Measurements from ENCODE around the gene S100B. TPM values are rescaled to one million over a fixed set of nuclear protein-coding genes. Genes with fewer than 3 reads are reported as not detected.

S100B gene
- total RNA-seq, 4 donors from 2014 or later: 260 to 1,153 (median 828) TPM

DNA sequence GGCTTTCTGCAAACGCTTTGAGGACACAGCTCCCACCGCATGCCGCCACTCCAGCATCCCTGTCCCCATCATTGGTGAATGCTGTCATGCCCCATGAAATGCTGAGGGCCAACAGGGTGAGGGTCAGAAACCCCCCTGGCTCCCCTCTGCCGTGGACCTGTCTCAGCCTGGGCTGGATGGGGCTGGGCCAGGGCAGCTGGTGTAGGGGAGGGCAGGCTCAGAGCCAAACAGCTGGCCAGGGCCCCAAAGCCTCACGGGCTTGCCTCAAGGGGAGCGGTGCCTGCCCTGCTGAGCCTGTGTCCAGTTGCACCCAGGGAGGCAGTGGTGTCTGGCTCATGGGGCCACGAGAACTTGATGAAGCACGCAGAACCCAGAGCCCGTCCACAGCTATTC lies 49.7 kb downstream of the S100B start:
- WGBS, 2 donors: 91 to 100% methylated on average over 3 to 7 of the region's 9 CpGs
- Histone ChIP-seq H3K4me3 (no peak overlapping the region), H3K36me3 (peaks cover 0 to 90% (median 13%) of the 10 kb centered on the region in 3 donors), H3K4me1 (no peaks in the 10 kb centered on the region), H3K27me3 (no peaks in the 10 kb centered on the region), H3K9me3 (no peaks in the 10 kb centered on the region), H3K27ac (no peak overlapping the region)
- no peak for DNase-seq (ENCODE audit: low spot score in 2 of 2)
- TF ChIP-seq, protein P1, sequence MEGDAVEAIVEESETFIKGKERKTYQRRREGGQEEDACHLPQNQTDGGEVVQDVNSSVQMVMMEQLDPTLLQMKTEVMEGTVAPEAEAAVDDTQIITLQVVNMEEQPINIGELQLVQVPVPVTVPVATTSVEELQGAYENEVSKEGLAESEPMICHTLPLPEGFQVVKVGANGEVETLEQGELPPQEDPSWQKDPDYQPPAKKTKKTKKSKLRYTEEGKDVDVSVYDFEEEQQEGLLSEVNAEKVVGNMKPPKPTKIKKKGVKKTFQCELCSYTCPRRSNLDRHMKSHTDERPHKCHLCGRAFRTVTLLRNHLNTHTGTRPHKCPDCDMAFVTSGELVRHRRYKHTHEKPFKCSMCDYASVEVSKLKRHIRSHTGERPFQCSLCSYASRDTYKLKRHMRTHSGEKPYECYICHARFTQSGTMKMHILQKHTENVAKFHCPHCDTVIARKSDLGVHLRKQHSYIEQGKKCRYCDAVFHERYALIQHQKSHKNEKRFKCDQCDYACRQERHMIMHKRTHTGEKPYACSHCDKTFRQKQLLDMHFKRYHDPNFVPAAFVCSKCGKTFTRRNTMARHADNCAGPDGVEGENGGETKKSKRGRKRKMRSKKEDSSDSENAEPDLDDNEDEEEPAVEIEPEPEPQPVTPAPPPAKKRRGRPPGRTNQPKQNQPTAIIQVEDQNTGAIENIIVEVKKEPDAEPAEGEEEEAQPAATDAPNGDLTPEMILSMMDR (IDR thresholded peaks at IDR 0.05): no peak
- TF ChIP-seq POLR2A (IDR thresholded peaks at IDR 0.05) (no peak), EP300 (IDR thresholded peaks at IDR 0.05) (no peak)

DNA sequence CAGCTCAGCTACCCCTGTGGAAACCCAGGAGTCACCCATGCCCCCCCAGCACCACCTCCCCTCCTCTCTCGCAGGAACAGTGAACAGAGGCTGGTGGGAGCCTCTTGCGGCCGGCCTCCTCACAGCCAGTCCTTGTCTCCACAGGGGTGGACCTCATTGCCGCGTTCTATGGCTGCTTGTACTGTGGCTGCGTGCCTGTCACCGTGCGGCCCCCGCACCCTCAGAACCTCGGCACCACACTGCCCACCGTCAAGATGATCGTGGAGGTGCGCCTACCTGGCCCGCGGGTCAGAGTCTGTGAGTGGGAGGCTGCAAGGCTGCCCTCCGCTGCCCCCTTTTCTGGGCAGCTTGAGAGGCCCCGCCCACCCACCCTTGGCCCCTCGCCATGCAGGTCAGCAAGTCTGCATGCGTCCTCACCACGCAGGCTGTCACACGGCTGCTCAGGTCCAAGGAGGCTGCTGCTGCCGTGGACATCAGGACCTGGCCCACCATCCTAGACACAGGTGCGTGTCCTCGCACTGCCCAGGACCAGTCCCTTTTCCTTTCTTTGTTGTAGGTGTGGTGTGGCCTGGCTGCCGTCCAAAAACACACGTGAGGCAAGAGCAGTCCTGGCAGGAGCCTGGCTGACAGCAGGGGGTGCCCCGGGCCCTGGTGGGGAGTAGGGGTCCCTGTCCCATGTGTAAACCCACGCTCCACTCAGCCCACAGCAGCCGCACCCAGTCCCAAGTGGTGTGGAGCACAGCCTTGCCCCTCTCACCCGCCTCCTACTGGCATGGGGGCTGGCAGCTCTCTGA lies 50.3 kb downstream of the S100B start:
- H3K9me3 ChIP-seq: no peaks in the 10 kb centered on the region
- H3K4me1 ChIP-seq: no peaks in the 10 kb centered on the region
- H3K4me3 ChIP-seq: no peak overlapping the region
- TF ChIP-seq, protein P1 (IDR thresholded peaks at IDR 0.05): no peak
- TF ChIP-seq EP300 (IDR thresholded peaks at IDR 0.05) (no peak), POLR2A (IDR thresholded peaks at IDR 0.05) (no peak)
- H3K36me3 ChIP-seq: peaks cover 0 to 90% (median 13%) of the 10 kb centered on the region in 3 donors
- H3K27me3 ChIP-seq: no peaks in the 10 kb centered on the region
- 89 to 93% methylated on average over 17 to 23 of the region's 30 CpGs for WGBS, 2 donors
- DNase-seq (ENCODE audit: low spot score in 2 of 2): no peak
- H3K27ac ChIP-seq: no peak overlapping the region

DNA sequence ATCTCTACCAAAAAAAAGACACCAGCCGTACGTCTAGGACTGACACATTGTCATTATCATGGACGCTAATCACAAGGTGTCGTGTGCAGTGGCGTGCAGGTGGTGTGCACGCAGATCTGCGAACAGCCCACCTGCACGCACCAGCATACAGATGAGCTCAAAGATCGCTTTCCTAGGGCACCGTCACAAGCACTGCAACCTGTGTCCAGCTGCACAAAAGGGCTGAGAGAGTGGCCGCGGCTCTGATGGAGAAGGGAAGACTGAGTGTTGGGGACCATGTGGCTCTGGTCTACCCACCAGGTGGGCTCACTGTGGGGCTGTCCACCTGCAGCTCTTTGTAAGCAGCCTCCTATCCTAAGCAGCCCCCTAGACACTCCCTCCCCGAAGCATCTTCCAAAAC lies 50.9 kb downstream of the S100B start:
- TF ChIP-seq EP300 (IDR thresholded peaks at IDR 0.05) (no peak), POLR2A (IDR thresholded peaks at IDR 0.05) (no peak)
- TF ChIP-seq, protein P1 (IDR thresholded peaks at IDR 0.05): no peak
- H3K27ac ChIP-seq: no peak overlapping the region
- H3K4me3 ChIP-seq: no peak overlapping the region
- H3K27me3 ChIP-seq: no peaks in the 10 kb centered on the region
- no peaks in the 10 kb centered on the region for H3K4me1 ChIP-seq
- 94% methylated on average over 13 of the region's 13 CpGs for WGBS, 2 donors
- no peaks in the 10 kb centered on the region for H3K9me3 ChIP-seq
- peaks cover 0 to 90% (median 13%) of the 10 kb centered on the region in 3 donors for H3K36me3 ChIP-seq
- DNase-seq (ENCODE audit: low spot score in 2 of 2): no peak

DNA sequence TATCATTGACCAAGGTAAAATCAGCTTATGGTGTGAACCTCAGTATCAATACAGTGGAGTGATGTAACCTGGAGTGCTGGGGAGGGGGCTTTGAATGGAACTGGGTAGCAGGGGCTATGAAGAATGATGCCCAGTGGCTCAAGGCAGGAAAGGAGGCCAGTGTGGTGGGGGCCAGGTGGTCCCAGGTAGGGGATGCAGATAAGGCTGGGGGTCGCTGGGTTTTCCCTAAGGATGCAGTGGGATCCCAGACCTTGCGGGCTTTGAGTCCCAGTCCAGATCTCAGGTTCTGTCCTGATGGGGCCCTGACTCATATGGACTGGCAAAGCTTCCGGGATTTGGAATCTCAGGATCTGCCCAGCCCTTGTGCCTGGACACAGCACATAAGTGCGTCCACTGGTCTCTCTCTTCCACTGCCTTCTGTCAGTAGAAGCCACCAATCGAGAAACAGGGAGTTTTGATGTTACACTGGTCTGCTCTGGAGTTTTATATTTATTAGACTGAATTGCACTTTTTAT lies 52.0 kb downstream of the S100B start:
- DNase-seq (ENCODE audit: low spot score in 2 of 2): no peak
- no peaks in the 10 kb centered on the region for H3K9me3 ChIP-seq
- TF ChIP-seq POLR2A (IDR thresholded peaks at IDR 0.05): no peak
- TF ChIP-seq, protein P1 (IDR thresholded peaks at IDR 0.05): no peak
- TF ChIP-seq EP300 (IDR thresholded peaks at IDR 0.05): no peak
- 91 to 92% methylated on average over 5 of the region's 5 CpGs for WGBS, 2 donors
- H3K27me3 ChIP-seq: no peaks in the 10 kb centered on the region
- no peaks in the 10 kb centered on the region for H3K4me1 ChIP-seq
- H3K36me3 ChIP-seq: peaks cover 0 to 96% (median 13%) of the 10 kb centered on the region in 3 donors
- H3K27ac ChIP-seq: peak overlapping the region in 1 of 4 donors; percentile 37
- H3K4me3 ChIP-seq: no peak overlapping the region

DNA sequence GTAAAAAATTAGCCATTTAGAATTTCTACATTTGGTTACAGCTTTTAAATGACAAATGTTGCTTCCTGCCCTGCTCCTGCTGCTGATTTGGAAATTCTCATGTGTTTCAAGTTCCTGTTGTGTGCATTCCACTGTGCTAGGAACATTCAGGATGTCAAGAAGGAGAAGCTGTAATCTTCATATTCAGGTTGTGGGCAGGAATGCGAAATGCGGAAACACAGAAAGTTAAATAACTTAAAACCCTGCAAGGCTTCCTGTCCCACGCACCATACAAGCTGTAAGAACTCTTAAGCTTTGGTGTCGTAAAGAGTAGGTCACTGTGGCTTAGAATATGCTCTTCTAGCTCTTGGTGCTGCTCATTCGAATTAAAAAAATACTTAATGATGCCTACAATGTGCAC lies 52.6 kb downstream of the S100B start:
- H3K27ac ChIP-seq: peak overlapping the region in 2 of 4 donors; percentile 50 to 65
- no peaks in the 10 kb centered on the region for H3K4me1 ChIP-seq
- H3K27me3 ChIP-seq: no peaks in the 10 kb centered on the region
- H3K36me3 ChIP-seq: peaks cover 0 to 96% (median 13%) of the 10 kb centered on the region in 3 donors
- DNase-seq (ENCODE audit: low spot score in 2 of 2): no peak
- no peaks in the 10 kb centered on the region for H3K9me3 ChIP-seq
- 83 to 89% methylated on average over 5 of the region's 5 CpGs for WGBS, 2 donors
- H3K4me3 ChIP-seq: no peak overlapping the region
- TF ChIP-seq EP300 (IDR thresholded peaks at IDR 0.05) (peak in 1 of 2 donors; percentile 23), POLR2A (IDR thresholded peaks at IDR 0.05) (no peak)
- TF ChIP-seq, protein P1 (IDR thresholded peaks at IDR 0.05): no peak

All from tibial nerve (tissue), 4 donors.